GM21619 (cell line): ENCODE results near the gene SPACA7.

ENCODE experiments used
- ATAC-seq: cut with Tn5 transposase; IDR thresholded peaks from one replicate; pipeline ENCODE4 v1.9.1; 2021; ENCODE audit not compliant: unreplicated experiment

The SPACA7 gene, protein sequence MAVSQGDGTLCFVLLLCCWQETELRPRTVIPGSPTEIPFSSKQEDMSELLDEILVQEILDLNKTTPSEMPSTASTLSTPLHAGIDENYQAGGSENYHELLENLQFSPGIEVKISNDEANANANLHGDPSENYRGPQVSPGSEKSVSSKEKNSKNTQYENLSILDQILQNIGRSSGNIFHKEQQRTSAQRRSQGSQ

DNA sequence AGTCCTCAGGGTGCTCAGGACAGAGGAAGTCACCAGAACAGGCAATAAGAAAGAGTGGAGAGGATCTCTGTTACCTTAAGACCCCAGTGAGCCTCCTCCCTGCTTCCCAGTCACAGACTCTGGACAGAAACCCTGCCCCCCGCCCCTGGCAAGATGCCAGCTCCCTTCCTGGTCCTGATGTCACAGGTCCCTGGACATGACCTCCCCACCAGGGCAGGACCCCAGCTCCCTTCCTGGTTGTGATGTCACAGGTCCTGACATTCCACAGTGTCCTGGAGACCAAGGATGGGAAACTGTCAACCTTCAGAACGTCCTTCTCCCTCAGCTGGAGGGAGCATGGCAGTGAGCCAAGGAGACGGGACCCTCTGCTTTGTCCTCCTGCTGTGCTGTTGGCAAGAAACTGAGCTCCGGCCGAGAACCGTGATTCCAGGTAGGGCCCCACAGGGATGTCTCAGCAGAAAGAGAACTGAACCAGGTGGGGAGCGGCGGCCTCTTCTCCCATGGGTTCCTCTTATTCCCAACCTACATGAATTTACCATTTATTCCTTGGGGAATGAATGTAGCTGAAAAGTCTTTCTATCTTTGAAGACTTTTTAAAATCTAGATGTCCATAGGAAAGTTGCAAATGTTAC lies at the start of gene SPACA7:
SPACA7 (plus strand) TSS at position 306 of the 632 bp plus-strand sequence; CDS start at position 337, 31 bp downstream.
- ATAC-seq: no peak

DNA sequence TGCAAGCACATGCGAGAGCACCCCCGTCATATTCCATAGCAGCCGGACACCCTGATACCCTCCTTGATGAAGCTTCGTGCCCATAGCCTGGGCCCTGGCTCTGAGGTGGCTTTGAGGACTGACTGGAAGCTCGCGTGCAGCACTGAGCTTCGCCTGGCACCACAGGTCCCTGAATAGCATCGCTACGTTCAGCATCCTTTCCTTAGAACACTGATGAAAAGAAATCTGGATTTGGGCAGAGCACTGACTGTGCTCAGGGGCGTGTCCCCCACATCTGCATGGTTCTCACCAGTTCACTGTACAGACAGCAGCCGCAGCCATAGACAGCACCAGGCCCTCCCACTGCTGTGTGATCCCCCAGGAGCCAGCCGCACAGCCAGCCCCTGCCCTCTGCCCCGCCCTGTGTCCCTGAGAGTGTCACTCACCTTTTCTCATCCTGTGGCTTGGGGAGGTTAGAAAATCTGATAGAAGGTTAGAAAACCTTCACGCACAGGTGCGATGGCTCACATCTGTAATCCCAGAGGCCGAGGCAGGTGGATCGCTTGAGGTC lies 49.3 kb upstream of the SPACA7 start:
- ATAC-seq: no peak

DNA sequence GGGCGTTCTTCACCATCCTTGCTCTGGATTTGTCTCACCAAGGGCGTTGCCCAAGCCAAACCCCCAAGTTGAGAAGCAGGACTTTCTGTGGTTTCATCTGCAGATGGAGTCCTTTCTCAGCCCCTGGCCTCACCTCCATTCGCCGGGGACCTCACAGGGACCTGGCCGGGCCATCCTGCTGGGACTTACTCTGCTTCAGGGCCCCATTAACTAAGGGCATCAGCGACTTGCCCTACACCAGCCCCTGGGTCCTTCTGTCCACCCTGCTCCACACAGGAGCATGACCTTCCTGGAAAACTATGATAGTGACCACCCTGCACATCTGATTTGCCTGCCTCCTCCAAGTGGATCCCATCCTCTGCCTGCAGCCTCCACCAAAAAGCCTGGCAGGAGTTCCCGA lies 47.2 kb upstream of the SPACA7 start:
- no peak for ATAC-seq

DNA sequence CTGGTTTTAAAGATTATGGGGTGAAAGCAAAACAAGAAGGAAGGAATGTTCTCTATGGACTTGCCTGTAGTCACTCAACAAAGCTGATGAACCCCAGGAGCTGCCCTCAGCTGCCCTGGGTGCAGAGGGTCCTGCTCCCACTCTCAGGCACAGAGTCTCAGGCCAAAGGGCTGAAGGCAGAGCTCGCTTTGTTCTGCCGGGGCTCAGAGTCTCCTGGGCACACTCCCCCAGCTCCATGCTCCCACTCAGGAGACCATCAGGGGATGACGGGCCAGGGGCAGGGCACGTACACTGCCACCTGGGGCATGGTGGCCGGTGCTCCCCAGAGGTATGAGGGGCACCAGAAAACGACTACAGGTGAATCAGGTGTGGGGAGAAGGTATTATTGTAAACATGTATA lies 46.8 kb upstream of the SPACA7 start:
- no peak for ATAC-seq

DNA sequence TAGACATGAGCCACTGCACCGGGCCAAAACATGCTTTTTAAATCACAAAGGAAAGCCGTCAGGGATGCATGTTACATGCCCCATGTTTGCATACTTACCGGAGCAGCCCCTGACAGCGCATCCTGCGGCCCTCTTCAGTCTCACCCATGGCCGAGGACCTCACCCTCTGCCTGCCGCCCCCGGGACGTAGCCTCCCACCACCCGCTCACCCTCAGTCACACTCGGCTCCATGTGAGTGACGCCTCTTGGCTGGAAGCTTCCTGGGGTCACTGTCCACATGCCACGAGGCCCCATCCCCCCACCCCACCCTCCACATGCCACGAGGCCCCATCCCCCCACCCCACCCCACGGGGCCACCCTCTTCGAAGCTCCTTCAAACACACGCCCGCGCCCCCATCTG lies 46.1 kb upstream of the SPACA7 start:
- ATAC-seq: no peak

DNA sequence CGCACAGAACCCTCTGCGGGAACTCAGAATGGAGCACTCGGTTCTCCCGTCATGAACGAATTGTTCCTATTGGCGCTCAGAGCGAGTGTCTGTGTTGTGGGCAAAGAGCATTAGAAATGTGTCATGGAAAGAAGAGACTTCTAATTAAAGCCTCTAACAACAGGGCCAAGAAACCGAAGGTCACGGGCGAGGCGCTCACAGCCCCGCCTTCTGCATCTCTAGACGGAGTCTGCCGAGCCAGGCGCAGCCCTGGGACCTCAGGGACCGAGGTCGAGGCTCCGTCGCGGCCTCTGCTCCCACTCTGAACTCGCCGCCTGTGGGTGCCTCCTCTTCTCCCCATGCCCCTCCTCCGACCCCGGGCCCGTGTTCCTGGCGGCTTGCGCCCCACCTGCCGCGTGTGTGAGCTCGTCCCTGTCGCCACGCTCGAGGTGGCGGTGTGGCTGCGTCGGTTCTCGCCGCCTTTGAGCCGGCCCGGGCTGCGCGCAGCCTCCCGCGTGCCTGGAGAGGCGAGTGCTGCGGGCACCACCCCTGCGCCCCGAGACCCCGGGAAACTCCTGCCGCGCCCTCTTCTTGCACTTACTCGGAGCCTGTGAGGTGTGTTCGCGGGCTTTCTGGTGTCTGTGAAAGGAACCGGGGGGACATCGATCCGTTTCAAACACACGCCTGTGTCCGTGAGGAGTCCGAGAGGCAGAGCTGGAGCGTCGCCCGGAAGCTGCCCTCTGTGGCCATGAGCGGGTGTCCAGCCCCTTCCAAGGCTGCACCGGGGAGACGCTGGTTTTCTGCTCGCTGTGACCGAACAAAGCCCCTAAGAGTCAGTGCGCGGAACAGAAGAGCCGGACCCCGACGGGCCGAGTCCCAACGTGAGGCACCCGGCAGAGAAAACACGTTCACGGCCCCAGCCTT lies 45.4 kb upstream of the SPACA7 start:
- ATAC-seq: no peak

DNA sequence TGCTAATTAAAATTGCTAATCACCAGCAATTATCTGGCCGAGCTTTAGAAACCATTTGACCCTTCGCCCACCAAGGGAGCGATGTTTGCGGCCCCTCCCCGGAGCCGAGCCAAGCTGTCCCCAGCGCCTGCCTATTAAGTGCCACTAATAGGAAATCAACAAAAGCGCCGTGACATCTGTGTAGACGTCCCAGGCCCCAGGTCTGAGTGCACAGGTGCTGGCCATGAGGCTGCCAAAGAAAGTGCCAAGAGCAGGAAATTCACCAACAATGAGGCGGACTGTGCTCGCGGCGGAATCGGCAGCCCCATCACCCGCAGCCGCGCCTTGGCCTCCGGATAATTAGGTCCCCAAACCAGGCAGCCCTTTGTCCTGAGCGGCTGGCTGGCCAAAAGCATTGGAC lies 44.5 kb upstream of the SPACA7 start:
- no peak for ATAC-seq

DNA sequence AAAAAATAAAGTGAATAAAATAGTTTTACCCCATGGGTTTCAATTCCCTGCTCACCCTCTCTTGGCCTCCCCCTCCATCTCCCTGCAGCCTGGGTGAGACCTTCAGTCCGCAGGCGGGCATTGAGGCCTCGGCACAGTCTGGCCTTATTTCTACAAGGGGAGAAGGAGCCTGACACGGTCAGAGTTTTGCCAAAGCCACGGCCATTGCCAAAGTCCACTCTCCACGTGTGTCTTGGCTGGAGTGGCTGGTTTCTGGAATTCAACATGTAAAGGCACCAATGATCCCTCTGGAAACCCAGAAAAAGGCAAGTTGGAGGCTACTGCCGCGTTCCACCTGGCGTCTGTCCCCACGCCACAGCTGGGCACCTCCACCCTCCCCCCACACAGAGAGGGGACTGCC lies 43.4 kb upstream of the SPACA7 start:
- no peak for ATAC-seq

DNA sequence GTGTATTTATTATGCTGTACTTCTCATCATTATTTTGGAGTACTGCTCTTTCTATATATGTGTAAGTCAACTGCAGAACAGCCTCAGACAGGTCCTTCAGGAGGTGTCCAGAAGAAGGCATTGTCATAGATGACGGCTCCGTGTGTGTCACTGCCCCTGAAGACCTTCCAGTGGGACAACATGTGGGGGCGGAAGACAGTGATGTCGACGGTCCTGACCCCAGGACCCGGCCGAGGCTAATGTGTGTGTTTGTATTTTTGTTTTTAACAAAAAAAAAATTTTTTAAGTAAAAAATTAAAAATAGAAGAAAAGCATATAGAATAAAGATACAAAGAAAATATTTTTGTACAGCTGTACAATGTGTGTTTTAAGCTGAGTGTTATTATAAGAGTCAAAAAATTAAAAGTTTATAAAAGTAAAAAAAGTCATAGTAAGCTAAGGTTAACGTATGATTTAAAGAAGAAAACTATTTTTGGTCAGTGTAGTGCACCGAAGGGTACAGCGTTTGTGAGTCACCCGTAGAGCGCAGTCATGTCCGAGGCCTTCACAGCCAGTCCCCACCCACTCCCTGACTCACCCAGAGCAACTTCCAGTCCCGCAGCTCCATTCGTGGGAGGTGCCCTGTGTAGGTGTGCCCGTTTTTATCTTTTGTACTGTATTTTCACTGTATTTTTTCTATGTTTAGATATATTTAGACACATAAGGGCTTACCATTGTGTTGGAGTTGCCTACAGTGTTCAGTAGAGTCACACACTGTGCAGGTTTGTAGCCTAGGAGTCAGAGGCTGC lies 42.2 kb upstream of the SPACA7 start:
- ATAC-seq: no peak

DNA sequence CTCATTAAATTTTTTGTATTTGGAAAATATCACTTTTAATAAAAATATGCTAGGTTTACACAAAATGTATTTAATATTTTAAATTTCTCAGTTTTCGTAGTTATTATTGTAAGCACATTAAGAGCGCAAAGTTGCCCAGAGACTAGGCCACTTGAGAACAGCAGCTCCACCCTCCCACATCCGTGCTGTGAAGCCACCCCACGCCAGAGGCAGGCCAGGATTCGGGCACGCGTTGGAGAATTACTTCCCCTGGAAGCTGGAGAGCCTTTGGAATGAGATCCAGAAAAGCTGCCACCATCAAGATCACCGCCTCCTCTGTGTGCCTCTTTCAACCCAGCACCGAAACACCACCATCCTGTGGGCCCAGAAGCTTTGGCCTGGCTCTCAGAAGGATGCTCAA lies 41.0 kb upstream of the SPACA7 start:
- no peak for ATAC-seq

DNA sequence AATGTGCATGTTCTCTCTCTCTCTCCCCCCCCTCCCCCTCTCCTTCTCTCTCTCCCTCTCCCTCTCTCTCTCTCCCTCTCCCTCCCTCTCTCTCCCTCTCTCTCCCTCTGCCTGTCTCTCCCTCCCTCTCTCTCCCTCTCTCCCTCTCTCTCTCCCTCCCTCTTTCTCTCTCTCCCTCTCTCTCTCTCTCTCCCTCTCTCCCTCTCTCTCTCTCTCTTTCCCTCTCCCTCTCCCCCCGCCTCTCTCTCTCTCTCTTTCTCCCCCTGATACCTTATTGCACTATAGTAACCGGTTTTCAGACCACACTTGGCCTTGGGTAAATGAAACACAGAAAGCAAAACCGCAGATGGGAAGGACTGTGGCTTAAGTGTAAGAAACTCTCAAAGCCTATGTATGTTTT lies 34.7 kb upstream of the SPACA7 start:
- ATAC-seq: no peak

DNA sequence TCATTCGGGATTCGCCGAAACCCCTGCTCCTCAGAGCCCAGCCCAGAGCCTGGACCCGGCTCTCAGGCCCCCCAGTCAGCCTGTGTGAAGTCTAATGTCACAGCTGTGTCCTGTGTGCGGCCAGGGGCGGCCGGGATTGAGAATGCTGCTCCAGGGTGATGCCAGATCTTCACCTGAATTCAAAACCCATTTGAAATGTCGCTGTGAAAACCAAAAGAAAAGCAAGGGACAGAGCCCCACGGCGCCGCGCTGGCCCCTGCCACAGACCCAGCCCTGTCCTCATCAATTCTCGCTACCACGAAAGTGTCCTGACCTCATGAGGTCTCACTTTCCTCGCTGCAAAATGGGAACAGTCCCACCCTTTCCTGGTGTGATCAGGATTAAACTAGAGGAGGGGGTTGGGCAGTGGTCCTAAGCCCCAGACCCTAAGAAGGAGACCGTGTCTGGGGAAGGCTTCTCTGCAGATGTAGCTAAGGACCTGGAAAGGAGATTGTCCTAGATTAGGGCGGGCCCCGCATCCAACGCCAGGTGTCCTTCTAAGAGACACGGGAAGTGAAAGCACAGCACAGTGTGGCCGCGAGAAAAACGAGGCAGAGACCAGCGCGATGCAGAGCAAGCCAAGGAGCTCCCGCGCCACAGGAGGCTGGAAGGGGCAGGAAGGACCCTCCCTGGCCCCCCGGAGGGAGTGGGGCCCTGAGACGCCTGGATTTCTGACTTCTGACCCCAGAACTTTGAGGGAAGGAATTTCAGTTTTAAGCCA lies 34.0 kb upstream of the SPACA7 start:
- no peak for ATAC-seq

DNA sequence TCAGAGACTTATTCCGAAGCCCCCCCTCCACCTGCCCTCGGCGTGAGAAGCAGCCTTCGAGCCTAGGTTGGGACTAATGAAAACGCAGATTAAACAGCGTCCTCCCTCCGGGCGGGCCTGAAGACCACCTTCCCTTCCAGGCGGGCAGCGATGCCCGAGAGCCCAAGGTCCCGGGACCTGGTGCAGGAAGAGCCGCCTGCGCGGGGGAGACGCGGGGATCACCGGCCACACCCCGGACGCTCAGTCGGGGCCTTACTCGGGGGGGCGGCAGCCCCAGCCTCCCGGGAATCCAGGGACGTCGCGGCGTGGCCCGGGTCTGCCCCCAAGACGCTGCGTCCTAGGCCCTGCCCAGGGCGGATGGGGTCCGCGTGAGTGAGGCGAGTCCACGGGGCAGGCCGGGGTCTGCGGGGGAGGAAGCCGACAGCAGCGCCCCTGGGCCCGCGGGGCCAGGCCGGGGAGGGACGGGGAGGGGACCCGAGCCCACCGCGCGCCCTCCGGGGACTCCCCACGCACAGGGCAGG lies 33.3 kb upstream of the SPACA7 start:
- no peak for ATAC-seq

DNA sequence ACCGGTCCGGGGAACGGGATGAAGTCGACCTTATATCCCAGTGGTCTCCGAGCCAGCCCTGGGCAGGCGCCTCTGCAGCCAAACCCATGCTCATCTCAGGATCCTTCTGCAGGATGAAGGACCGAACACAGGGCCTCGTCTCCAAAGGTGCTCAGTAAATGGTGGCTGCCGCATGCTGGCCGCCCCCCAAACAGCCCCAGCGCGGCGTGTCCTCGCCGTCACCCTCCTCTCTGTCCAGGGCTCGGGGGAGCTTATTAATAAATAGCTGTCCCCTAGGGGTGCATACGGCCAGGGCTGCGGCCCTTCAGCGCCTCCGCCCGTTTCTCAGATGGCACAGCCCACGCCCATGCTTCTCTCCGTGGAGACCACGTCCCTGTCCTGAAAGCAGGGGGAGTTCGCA lies 32.6 kb upstream of the SPACA7 start:
- ATAC-seq: no peak

DNA sequence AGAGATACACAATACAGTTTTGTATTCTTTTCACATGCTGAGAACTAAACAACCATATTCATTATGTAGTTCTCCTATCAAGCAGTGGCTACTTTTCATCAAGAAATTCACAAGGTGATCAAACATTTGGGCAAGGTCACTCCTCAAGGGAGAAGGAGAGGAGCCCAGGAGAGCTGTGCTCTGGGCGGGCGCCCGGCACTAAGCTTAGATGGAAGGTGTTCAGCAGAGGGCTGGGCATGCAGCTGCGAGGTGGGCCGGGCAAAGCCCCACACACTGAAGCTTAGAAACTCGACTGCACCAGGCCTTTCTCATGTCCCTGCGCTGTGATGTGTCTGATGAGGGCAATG lies 30.4 kb upstream of the SPACA7 start:
- ATAC-seq: no peak

DNA sequence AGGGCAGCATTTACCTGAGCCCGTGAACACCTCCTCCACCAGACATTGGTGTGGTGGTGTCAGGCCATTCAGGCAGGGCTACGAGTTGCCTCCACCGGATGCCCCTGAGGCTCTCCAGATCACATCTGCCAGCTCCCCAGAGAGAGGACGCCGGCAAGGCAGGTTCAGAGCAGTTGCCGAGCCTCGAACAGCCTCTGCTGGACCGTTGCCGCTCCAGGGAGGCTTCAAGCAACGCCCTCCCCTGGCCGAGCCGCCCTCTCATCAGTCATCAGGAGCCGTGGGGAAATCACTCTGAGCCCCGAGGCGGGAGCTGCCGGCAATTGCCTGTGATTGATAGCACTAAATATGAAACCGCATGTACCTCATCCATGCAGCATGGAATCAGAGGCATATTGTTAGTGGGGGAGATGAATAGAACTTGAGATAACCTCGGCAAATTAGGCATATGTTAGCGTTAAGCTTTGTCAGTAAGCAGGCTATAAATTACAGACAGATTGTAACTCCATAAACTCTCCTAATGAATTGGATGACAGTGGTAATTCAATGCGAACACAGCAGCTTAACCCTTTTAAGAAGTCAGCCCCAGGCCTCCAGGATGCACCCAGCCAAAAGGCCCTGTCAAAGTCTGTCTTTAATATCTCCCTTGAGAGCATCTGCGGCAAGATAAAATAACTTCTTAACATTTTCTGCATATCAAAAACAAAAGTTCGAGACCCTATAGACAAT lies 29.8 kb upstream of the SPACA7 start:
- no peak for ATAC-seq

DNA sequence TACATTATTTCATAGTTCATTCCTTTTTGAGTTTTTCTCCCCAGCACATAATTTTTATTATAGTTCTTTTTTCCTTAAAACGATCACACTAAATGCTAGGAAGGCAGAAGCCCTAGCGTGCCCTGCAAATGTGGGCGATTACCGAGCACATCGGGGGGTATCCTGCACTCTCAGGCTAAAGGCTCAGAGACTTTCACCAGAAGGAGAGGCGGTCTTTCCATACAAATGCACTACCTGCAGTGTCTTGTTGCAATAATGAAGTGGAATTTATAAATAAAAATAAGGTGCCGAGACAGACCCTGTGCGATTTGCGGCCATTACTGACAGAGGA lies 29.3 kb upstream of the SPACA7 start:
- ATAC-seq: no peak

DNA sequence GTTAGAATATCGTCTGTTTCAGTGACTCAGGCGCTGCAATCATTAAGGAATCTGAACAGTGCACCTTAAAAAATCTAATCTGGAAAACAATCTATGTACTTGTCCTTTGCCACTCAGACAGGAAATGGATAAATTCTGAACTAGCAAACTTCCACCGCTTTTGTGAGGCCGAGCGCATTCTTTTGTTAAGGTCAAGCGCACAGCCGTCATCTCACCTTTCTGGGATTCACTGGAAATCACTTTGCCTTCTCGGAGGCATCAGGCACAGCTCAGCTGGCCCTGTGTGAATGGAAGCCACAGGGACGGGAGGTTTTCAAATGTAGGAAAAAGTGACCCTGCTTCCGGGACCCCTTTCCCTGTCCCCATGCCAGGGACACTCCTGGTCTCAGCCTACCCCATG lies 28.2 kb upstream of the SPACA7 start:
- ATAC-seq: no peak

DNA sequence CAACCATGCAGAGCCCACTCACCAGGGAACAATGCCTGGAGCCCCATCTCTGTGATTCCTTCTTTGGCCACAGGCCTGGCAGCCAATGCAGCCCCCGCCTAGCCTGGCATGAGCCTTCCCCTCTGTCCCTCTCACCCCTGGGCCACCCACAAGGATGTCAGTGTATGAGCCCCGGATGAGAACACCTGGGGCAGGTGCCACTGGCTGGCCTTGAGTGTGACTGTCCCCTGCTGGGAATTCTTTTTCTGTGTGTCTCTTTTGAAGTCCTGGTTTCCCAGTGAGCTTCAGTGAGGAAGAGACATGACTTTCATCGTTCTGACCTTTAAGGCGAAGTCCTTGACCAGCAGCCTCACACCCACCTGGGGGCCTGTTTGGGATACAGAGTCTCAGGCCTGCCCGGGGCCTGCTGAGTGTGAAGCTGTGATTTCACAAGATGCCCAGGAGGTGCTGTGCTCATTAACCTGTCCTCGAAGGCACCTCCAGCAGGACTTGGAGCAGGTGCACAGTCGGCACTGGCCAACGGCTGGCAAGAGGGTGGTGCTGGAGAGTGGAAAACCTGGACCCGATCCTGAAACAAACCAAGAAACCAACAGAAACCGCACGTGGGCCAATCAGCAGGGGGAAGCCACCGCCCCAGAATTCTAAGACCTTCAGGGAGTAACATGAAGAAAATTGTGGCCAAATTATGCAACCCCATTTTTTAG lies 27.4 kb upstream of the SPACA7 start:
- no peak for ATAC-seq
